GM10248 (cell line): ENCODE data around the gene HOXC11.

Source experiments
- CTCF ChIA-PET: fragments of 300-600 bp; sonication (Branson Sonifier 250); formaldehyde crosslinking; extraction: SDS; loops from one replicate; lab custom pipeline; 2021; ENCODE audit warnings: antibody characterized with exemption; lab: Yijun Ruan, JAX
- POLR2A ChIA-PET: fragments of 350-650 bp; sonication (Branson Sonifier 250); formaldehyde crosslinking; extraction: SDS; loops from one replicate; lab custom pipeline; 2020; ENCODE audit warnings: antibody characterized with exemption; lab: Yijun Ruan, JAX
- DNase-seq: peaks from one replicate; pipeline ENCODE4 v3.0.0; 2012; ENCODE audit errors: extremely low spot score
- CTCF ChIP-seq: IDR thresholded peaks from 2 replicates; pipeline ENCODE4 v1.5.1; 2012; ENCODE audit warnings: mild to moderate bottlenecking, low read depth; ENCODE audit errors: extremely low read depth, missing control alignments, control extremely low read depth

Gene HOXC11

GRCh38 chr12:53956251-53956887 is 16.6 kb upstream of the HOXC11 start:
- ChIA-PET POLR2A (no interaction called here), CTCF (interaction anchor here (1.1 kb wide), 1 partner anchor 29 kb away, joined by 3 read pairs; the partner anchor contains the start of gene HOXC10)
- DNase-seq, result no peak
- no peak for TF ChIP-seq CTCF

- POLR2A ChIA-PET, result no interaction called here
- TF ChIP-seq CTCF, result no peak
- DNase-seq, result no peak
- CTCF ChIA-PET, result no interaction called here
Observed at GRCh38 chr12:53956914-53957536, 15.9 kb upstream of the HOXC11 start.

GRCh38 chr12:53958128-53958527 is 14.8 kb upstream of the HOXC11 start:
- no peak for DNase-seq
- CTCF ChIA-PET, result interaction anchor here (0.9 to 1.9 kb wide), 3 partner anchors 16 to 74 kb away, joined by 3 to 7 read pairs (median 4); no protein-coding TSS in a partner anchor
- TF ChIP-seq CTCF, result no peak
- POLR2A ChIA-PET, result no interaction called here

GRCh38 chr12:53959314-53959713 is 13.6 kb upstream of the HOXC11 start:
- no peak for TF ChIP-seq CTCF
- ChIA-PET POLR2A (no interaction called here), CTCF (interaction anchor here (0.9 to 2.3 kb wide), 6 partner anchors 10 to 40 kb away, joined by 3 to 9 read pairs (median 4); partner anchors contain the start of gene HOXC10)
- DNase-seq, result no peak

- DNase-seq, result no peak
- CTCF ChIA-PET, result interaction anchor here (1.2 to 2.3 kb wide), 3 partner anchors 9 to 28 kb away, joined by 4 to 9 read pairs (median 7); partner anchors contain the start of gene HOXC10
Observed at GRCh38 chr12:53960187-53961024, 12.5 kb upstream of the HOXC11 start.

More at GRCh38 chr12:53960187-53961024, 12.5 kb upstream of the HOXC11 start:
- POLR2A ChIA-PET, result no interaction called here
- no peak for TF ChIP-seq CTCF
